Tibial nerve (tissue), 4 donors: ENCODE data around the gene CLCF1.

Experiments
- EP300 ChIP-seq, 2 donors: sonication (generic); formaldehyde crosslinking; IDR thresholded peaks; one replicate each; pipeline ENCODE4 v1.6.1; 2017; ENCODE audit warnings: antibody characterized with exemption in 2 of 2, mild to moderate bottlenecking in 1 of 2
- POLR2A ChIP-seq, 2 donors: fragments of 450-650 bp; IDR thresholded peaks; one replicate each; pipeline ENCODE4 v1.6.1; 2017; ENCODE audit warnings: antibody characterized with exemption in 2 of 2, mild to moderate bottlenecking in 2 of 2, moderate library complexity in 2 of 2
- TF ChIP-seq, protein P1 (sequence below), 5 experiments: fragments of 200-600 bp in 3 of 5; fragments of 450-650 bp in 2 of 5; sonication (generic) in 3 of 5; IDR thresholded peaks; one replicate each; pipeline ENCODE4 v1.5.1; 2016 to 2019; ENCODE audit warnings: antibody characterized with exemption in 5 of 5, mild to moderate bottlenecking in 3 of 5, moderate library complexity in 2 of 5

DNA sequence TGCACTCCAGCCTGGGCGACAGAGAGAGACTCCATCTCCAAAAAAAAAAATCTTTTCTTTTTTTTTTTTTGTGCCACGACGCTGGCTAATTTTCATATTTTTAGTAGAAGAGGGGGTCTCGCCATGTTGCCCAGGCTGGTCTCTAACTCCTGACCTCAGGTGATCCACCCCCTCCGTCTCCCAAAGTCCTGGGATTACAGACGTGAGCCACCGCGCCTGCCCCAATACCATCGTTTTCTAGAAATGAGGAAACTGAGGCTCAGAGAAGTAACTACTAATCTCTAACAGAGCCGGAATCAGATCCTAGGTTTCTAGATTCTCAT is 56.6 kb downstream of the CLCF1 start:
- TF ChIP-seq, protein P1, sequence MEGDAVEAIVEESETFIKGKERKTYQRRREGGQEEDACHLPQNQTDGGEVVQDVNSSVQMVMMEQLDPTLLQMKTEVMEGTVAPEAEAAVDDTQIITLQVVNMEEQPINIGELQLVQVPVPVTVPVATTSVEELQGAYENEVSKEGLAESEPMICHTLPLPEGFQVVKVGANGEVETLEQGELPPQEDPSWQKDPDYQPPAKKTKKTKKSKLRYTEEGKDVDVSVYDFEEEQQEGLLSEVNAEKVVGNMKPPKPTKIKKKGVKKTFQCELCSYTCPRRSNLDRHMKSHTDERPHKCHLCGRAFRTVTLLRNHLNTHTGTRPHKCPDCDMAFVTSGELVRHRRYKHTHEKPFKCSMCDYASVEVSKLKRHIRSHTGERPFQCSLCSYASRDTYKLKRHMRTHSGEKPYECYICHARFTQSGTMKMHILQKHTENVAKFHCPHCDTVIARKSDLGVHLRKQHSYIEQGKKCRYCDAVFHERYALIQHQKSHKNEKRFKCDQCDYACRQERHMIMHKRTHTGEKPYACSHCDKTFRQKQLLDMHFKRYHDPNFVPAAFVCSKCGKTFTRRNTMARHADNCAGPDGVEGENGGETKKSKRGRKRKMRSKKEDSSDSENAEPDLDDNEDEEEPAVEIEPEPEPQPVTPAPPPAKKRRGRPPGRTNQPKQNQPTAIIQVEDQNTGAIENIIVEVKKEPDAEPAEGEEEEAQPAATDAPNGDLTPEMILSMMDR (IDR thresholded peaks at IDR 0.05) = no peak
- TF ChIP-seq POLR2A (IDR thresholded peaks at IDR 0.05) (no peak), EP300 (IDR thresholded peaks at IDR 0.05) (no peak)
